Suprapubic skin (tissue), 4 donors: ENCODE data around the gene PRCD. TPM values are rescaled to one million over a fixed set of nuclear protein-coding genes. Genes with fewer than 3 reads are reported as not detected.

Experiments used
- DNase-seq, 2 donors: peaks; one replicate each; pipeline ENCODE4 v3.0.0-alpha.2; 2019; ENCODE audit warnings: low spot score in 2 of 2
- H3K27ac ChIP-seq: fragments of 200-600 bp; sonication (generic); one replicate; pipeline ENCODE4 v1.5.1; 2019
- H3K27me3 ChIP-seq: fragments of 200-600 bp; sonication (generic); one replicate; pipeline ENCODE4 v1.5.1; 2019
- H3K36me3 ChIP-seq: fragments of 200-600 bp; sonication (generic); one replicate; pipeline ENCODE4 v1.5.1; 2019
- H3K4me1 ChIP-seq: fragments of 200-600 bp; sonication (generic); one replicate; pipeline ENCODE4 v1.5.1; 2019
- H3K4me3 ChIP-seq: fragments of 200-600 bp; sonication (generic); one replicate; pipeline ENCODE4 v1.5.1; 2019; ENCODE audit warnings: mild to moderate bottlenecking
- H3K9me3 ChIP-seq: fragments of 200-600 bp; sonication (generic); one replicate; pipeline ENCODE4 v1.5.1; 2019
- CTCF ChIP-seq, 2 donors: fragments of 200-600 bp in 1 of 2; fragments of 450-650 bp in 1 of 2; sonication (generic) in 1 of 2; IDR thresholded peaks; one replicate each; pipeline ENCODE4 v1.5.1; 2016 to 2019; ENCODE audit warnings: antibody characterized with exemption in 2 of 2, mild to moderate bottlenecking in 1 of 2, moderate library complexity in 1 of 2
- EP300 ChIP-seq: sonication (generic); formaldehyde crosslinking; IDR thresholded peaks from one replicate; pipeline ENCODE4 v1.6.1; 2017; ENCODE audit warnings: antibody characterized with exemption
- POLR2A ChIP-seq, 2 donors: fragments of 450-650 bp; IDR thresholded peaks; one replicate each; pipeline ENCODE4 v1.6.1; 2017; ENCODE audit warnings: antibody characterized with exemption in 2 of 2, mild to moderate bottlenecking in 2 of 2, moderate library complexity in 2 of 2
- POLR2AphosphoS5 ChIP-seq, 3 donors: sonication (generic); formaldehyde crosslinking; IDR thresholded peaks; one replicate each; pipeline ENCODE4 v1.6.1; 2017; ENCODE audit warnings: antibody characterized with exemption in 3 of 3
- WGBS: methylation state at CpG from one replicate; pipeline ENCODE4 v1.1.5; 2018; 5-methylcytosine and 5-hydroxymethylcytosine counted together
- total RNA-seq, 4 donors: library from RNA; depleted of rRNA; stranded (reverse); fragments of >200 nt; gene quantifications; one replicate each; pipeline ENCODE4 v1.1.0, GENCODE V29; 2016

Gene PRCD
- total RNA-seq, 4 donors from 2014 or later: 1.3 to 2.8 (median 2.2) TPM; not detected in 1

DNA sequence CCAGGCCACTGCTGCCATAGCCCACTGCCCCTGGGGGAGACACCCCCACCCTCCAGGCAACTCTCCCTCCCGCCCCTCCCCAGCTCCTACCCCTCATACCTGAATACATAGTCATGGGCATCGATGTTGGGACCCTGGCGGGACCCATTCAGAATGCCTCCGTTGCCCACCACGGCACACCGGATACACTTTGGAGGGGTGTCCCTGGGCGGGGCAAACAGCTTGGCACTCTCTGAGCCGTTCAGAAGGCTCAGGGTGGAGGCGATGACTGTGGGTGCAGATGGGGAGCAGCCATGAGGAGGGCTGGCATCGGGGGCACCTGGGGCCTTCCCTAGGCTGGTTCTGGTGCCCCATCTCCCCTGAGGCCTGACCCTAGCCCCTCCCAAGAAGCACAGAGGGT is 33.3 kb downstream of the PRCD start:
- 96% methylated on average over 2 of the region's 10 CpGs for WGBS
- no peak for DNase-seq
- Histone ChIP-seq H3K36me3 (peaks cover 21% of the 10 kb centered on the region), H3K27me3 (no peaks in the 10 kb centered on the region), H3K4me1 (peaks cover 14% of the 10 kb centered on the region), H3K9me3 (no peaks in the 10 kb centered on the region), H3K27ac (no peak overlapping the region), H3K4me3 (no peak overlapping the region)
- TF ChIP-seq POLR2A (IDR thresholded peaks at IDR 0.05): no peak
- TF ChIP-seq CTCF (IDR thresholded peaks at IDR 0.05): no peak
- TF ChIP-seq POLR2AphosphoS5 (IDR thresholded peaks at IDR 0.05): no peak
- TF ChIP-seq EP300: no peak

DNA sequence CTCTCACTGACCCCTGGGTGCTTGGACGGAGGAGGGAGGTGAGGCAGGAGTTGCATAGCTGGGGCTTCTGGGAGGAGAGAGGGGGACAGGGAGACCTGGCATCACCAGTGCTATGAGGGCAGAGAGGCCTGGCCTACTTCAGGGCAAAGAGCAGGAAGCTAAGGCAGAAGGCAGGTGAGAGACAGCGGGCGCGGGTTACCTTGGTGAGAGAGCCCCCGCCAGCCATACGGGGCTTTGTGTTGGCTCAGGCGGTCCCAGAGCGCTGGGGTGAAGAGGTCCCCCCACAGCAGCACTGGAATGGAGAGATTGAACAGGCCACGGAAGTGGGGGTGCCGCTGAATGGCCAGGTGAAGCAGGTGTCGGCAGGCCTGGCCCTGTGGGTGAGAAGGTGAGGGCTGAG is 34.3 kb downstream of the PRCD start:
- Histone ChIP-seq H3K4me1 (peaks cover 5% of the 10 kb centered on the region), H3K27me3 (no peaks in the 10 kb centered on the region), H3K36me3 (peaks cover 21% of the 10 kb centered on the region), H3K27ac (no peak overlapping the region), H3K4me3 (no peak overlapping the region), H3K9me3 (no peaks in the 10 kb centered on the region)
- TF ChIP-seq CTCF (IDR thresholded peaks at IDR 0.05) (no peak), POLR2A (IDR thresholded peaks at IDR 0.05) (no peak), POLR2AphosphoS5 (IDR thresholded peaks at IDR 0.05) (no peak), EP300 (no peak)
- WGBS: 94% methylated on average over 10 of the region's 11 CpGs
- no peak for DNase-seq

DNA sequence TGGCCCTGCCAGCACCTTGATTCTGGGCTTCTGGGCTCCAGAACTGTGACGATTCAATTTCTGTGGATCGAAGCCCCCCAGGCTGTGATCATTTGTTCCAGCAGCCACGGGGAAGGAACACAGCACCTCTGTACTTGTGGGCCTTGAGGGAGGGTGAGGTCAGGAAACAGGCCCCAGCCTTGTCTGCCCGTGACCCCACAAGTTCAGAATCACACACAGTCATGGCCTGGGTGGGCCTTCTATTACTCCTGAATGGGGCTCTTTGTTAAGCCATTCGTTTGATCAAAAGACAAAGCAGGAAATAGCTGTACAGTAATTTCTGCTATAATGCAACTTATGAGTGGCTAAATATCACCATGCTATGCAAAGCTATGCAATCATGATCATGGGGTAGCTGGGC is 35.7 kb downstream of the PRCD start:
- H3K36me3 ChIP-seq: peaks cover 21% of the 10 kb centered on the region
- TF ChIP-seq EP300: no peak
- TF ChIP-seq CTCF (IDR thresholded peaks at IDR 0.05): no peak
- no peak for TF ChIP-seq POLR2AphosphoS5 (IDR thresholded peaks at IDR 0.05)
- no peak for TF ChIP-seq POLR2A (IDR thresholded peaks at IDR 0.05)
- H3K4me1 ChIP-seq: no peaks in the 10 kb centered on the region
- no peaks in the 10 kb centered on the region for H3K9me3 ChIP-seq
- no peaks in the 10 kb centered on the region for H3K27me3 ChIP-seq
- no peak for DNase-seq
- no peak overlapping the region for H3K27ac ChIP-seq
- 62% methylated on average over 5 of the region's 5 CpGs for WGBS
- no peak overlapping the region for H3K4me3 ChIP-seq

GRCh38 chr17:76576189-76576588 is 36.3 kb downstream of the PRCD start:
- Histone ChIP-seq H3K27ac (no peak overlapping the region), H3K4me3 (no peak overlapping the region), H3K4me1 (peaks cover 2% of the 10 kb centered on the region), H3K36me3 (peaks cover 21% of the 10 kb centered on the region), H3K9me3 (no peaks in the 10 kb centered on the region), H3K27me3 (no peaks in the 10 kb centered on the region)
- TF ChIP-seq CTCF (IDR thresholded peaks at IDR 0.05) (no peak), POLR2AphosphoS5 (IDR thresholded peaks at IDR 0.05) (no peak), POLR2A (IDR thresholded peaks at IDR 0.05) (no peak), EP300 (no peak)
- no peak for DNase-seq
- WGBS: 83% methylated on average over 9 of the region's 9 CpGs

- Histone ChIP-seq H3K4me3 (no peak overlapping the region), H3K36me3 (peaks cover 8% of the 10 kb centered on the region), H3K27ac (no peak overlapping the region), H3K9me3 (no peaks in the 10 kb centered on the region), H3K4me1 (peaks cover 17% of the 10 kb centered on the region), H3K27me3 (no peaks in the 10 kb centered on the region)
- no peak for DNase-seq
- 86% methylated on average over 7 of the region's 7 CpGs for WGBS
- no peak for TF ChIP-seq POLR2A (IDR thresholded peaks at IDR 0.05)
- TF ChIP-seq CTCF (IDR thresholded peaks at IDR 0.05): no peak
- TF ChIP-seq POLR2AphosphoS5 (IDR thresholded peaks at IDR 0.05): no peak
- TF ChIP-seq EP300: no peak
These were observed 38.0 kb downstream of the PRCD start for GRCh38 chr17:76577876-76578275.
